GM18502 (cell line): ENCODE measurements around the gene FOXI3.

Experiments used
- ATAC-seq: cut with Tn5 transposase; IDR thresholded peaks from one replicate; pipeline ENCODE4 v1.9.1; 2021; ENCODE audit warnings: mild to moderate bottlenecking; ENCODE audit not compliant: unreplicated experiment, poor library complexity

FOXI3 gene

DNA sequence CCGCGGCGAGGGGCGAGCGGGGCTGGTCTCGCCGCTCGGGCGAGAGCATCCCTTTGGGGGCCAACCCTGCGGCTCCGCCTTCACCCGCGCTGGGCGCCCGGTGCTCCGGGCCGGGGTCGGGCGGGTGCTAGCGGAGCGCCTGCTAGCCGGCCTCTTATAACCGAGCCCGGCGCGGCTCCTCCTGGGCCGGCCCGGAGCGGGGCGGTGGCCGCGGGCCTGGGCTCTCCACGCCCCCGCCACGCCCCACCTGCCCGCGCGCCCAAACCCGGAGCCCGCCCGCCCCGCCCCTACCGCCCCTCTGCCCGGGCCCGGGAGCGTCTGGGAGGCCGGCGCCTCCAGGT lies at the start of gene FOXI3:
TSS of gene FOXI3 (minus strand) at position 129 of the 341 bp plus-strand sequence. CDS start 158 bp downstream, outside the sequence.
- ATAC-seq: peak; percentile 44

DNA sequence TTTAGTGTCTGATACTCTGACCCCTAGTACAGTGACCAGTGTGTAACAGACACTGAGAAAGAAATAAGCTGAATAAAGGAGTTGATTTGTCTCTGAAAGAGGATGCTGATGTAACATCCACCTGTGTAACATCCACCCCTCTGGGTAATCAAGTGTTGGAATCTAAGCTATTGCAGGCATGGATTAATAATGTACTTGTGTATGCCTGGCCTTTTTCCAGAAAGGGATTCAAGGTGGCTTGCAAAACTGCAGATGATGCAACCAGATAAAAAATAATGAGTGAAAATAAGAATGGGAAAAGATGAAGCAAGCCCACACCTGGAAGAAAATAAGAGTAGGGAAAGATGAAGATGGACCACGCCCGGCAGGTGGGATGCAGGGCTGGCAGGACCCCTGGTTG lies 48.2 kb upstream of the FOXI3 start:
- ATAC-seq: no peak

DNA sequence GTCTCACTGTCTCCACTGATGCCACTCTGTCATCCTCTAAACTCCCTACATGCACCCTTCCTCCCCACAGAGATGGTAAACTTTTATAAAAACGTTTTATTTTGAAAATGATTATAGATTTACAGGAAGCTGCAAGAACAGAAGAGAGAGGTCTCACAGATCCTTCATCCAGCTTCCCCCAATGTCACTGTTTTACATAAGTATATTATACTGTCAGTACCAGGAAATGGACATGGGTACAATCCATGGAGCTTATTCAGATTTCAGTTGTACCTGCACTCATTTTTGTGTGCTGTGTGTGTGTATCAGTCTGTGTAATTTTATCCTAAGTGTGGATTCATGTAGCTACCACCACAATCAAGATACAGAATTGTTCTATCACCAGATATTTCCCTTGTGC lies 46.7 kb upstream of the FOXI3 start:
- no peak for ATAC-seq

DNA sequence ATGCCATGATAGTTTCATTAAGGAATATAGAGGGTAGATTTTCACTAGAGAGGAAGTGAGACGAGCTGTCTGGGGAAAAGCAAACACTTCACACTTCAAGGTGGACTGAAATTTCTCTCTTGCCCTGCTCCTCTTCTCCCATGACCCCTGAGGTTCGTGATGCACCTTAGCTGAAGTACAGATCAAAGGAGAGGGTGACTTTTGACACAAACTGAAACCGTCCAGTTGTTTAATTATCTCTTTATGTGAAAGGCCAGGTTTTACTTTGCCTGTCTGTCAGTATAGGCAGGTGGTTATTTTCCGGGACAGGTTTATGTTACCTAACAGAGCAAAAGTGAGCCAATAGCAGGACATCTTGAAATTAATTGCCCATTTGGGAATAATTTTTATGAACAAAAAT lies 41.0 kb upstream of the FOXI3 start:
- no peak for ATAC-seq

DNA sequence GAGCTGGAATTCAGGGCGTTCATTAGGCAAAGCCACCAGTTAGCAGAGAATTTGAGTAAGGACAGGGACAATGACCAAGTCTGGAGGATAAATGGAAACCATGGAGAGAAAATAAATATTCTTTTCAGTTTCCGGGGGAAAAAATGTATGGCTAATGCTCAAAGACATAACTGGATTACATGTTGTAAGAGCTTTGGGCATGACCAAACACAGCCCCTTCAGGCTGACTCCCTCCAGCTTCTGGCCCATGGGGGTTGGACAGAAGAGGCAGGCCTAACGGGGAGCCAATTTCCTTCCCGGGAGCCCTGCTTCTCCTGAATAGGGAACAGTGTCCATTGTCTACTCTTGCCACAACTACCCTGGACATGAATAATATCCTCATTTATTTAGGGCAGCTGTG lies 39.5 kb upstream of the FOXI3 start:
- no peak for ATAC-seq

DNA sequence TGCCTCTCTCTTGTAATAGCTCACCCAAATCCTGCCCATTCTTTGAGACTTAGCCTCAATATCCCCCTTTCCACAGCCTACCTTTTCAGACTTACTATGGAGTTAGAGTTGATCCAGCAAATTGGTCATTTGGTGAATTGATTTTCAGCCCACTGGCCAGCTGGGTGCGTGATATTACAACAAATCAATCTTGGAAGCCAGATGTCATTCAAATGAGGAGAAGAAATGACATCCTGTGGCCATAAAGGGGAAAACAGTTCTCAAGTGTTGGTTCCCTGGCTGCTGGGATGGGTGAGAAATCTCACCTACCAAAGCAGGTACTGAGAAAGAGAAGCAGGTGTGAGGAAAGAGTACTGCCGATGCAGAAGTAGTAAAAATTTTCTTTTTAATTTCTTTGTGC lies 36.7 kb upstream of the FOXI3 start:
- no peak for ATAC-seq

DNA sequence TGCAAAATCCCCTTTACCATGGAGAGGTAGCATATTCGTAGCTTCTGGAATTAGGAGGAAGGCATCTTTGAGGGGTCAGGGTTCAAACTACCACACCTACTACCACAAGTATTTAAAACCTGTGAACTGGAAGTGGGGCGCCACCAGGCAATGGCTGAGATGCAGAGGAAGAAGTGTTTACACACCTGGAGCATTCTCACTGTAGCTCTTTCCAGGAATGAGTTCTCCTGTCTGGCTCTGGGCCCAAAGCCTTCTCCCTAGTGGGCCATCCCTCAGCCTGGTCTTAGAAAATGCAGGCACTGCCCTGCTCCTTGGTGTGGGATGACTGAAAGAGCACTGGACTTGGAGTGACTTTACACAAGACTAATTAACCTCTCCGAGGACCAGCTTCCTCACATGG lies 30.7 kb upstream of the FOXI3 start:
- no peak for ATAC-seq

DNA sequence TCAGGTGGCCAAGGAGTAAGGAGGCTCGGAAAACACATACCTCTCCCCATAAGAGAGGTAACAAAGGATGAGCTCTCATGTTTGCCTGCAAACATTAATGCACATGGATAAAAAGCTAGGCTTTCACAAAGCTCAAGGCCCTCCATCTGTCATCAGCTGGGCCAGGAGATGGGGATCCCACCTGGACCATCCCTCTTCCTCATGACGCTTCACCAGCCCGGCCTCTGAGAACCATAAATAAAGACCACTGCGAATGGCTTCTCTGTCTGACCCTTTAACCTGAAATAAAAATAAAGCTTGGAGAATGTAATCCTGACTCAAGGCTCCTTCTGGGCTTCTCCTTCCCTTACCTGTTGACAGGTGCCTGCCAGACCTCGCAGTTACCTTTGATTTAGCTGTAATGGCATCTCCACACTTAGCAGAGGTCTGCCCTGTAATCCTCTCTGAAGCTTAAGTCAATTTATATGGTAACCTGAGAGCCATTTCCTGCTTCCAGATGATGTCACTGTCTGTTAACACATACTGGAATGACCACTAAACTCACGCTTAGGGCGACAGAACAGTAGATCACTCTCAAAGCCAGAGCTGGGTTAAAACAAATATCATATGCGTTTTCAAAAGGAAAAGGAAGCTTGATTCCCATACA lies 29.3 kb upstream of the FOXI3 start:
- no peak for ATAC-seq

DNA sequence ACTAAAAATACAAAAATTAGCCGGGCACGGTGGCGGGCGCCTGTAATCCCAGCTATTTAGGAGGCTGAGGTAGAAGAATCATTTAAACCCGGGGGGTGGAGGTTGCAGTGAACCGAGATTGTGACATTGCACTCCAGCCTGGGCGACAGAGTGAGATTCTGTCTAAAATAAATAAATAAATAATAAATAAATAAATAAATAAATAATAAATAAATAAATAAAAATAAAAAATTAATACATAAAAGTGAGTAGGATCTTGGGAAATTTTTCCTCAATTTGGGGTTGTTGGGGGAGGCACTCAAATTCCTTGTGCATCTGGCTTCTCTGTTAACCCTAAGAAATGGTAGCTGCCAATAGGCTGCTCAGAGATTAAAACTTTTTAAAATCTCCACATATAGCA lies 20.3 kb upstream of the FOXI3 start:
- no peak for ATAC-seq

DNA sequence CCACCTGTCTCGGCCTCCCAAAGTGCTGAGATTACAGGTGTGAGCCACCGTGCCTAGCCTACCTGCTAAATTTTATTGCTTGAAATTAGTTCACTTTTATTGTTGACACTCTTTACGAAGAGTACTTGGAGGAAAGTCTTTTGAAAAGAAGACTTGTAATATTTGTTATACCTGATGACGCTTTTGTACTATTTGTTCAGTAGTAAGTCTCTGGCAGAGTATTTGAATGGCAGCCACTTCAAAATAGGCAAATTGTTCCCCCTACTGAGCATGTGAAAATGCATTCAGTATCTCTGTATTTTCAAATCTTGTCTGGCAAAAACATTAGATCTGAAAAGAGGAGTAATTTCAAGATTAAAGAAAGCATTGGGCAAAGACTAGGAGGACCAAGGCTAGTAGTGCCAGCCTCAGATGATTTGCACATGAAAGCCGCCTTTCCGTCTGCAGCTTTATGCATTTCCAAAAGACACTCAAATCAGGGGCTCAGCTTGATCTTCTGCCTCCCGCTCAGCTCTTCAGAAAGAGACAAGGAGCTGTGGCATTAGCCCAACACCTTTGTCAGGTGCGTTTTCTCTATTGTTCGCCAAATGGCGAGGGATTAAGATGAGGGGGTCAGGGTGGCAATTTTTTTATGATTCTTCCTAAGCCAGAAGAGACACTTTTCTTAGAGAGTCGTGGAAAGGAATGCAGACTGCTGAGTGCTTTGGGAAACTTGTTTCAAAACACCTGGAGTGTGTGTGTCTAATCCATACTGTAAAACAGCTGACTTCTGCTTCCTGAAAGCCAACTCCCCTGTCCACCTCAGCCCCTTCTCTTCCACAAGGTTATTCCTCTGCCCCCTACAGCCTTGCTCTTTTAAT lies 18.8 kb upstream of the FOXI3 start:
- no peak for ATAC-seq

DNA sequence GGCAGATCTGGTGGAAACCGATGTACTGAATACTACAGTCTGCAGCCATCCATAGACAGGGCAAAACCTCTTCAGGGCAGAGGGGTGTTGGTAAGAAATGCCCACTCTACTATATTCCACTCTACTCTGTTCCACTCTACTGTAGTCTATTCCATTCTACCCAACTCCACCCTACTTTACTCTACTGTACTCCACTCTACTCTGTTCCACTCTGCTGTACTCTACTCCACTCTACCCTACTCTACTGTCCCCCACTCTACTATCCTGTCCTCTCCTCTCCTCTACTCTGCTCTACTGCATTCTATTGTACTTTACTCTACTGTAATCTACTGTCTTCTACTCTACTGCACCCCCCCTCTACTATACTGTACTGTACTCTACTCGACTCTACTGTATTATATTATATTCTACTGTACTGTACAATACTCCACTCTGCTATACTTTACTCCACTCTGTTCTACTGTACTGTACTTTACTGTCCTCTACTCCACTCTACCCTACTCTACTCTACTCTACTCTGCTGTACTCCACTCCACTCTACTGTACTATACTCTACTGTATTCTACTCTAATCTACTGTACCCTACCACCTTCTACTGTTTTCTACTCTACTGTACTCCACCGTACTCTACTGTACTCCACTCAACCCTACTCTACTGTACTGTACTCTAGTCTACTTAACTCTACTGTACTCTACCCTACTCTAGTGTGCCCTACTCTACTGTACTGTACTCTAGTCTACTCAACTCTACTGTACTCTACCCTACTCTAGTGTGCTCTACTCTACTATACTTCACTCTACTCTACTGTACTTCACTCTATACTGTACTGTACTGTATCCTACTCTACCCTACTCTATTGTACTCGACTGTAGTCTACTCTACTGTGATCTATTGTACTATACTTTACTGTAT lies 17.0 kb upstream of the FOXI3 start:
- ATAC-seq: no peak

DNA sequence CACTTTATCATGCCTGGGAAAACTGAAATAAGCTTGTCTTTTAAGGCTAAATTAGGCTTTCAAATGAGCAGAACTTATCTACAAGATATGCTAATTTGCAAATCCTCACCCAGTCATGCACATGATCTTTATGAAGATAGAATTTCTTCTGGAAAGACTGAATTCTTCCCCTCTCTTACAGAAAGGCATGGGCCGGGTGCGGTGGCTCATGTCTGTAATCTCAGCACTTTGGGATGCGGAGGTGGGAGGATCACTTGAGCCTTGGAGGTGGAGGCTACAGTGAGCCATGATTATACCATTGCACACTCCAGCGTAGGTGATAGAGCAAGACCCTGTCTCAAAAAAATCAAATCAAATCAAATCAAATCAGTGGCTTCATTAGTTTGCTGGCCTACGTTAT lies 11.7 kb upstream of the FOXI3 start:
- no peak for ATAC-seq

DNA sequence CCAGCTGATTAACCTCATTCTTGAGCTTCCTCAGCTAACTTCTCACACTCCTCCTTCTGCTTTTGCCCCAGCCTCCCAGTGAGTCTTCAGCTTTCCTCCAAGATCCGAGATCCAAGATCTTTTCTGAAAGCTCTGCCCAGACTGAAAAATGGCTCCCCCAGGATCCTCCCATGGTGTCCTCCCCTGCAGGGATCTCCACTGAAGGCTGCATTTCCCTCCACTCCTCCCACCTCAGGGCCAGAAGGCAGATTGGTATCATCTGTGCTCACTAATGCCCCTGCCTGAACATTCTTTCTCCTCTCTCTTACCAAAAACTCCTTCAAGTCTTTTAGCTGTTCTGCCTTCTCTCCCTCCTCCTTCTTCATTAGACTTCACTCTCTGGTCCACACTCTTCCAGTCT lies 6.1 kb upstream of the FOXI3 start:
- ATAC-seq: no peak

DNA sequence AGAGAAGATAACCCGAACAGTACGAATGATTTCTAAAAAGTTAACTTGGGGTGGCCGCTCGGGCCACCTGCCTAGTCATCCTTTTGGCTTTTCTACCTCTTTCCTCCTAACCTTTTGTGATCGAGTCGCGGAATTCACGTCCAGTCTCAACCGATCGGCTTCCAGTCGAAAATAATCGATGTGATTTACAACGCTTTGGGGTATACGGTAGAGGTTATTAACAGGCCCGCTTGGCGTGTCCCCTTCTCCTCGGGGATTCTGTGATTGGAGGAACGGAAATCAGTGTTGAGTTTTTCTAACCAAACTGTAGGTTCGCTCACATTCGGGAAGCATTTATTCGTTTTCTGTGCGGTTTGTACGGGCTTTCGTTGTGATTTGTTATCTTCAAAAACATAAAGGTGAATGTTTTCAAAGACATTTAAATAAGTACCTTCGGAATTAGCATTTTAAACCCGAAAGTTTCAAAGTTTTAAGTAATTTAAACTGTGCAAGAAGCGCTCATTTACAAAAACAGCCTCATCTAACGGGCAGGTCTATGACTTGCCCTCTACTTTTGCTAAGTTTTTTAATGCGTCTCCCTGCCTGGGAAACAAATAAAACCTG lies 588 bp upstream of the FOXI3 start:
- ATAC-seq: no peak

DNA sequence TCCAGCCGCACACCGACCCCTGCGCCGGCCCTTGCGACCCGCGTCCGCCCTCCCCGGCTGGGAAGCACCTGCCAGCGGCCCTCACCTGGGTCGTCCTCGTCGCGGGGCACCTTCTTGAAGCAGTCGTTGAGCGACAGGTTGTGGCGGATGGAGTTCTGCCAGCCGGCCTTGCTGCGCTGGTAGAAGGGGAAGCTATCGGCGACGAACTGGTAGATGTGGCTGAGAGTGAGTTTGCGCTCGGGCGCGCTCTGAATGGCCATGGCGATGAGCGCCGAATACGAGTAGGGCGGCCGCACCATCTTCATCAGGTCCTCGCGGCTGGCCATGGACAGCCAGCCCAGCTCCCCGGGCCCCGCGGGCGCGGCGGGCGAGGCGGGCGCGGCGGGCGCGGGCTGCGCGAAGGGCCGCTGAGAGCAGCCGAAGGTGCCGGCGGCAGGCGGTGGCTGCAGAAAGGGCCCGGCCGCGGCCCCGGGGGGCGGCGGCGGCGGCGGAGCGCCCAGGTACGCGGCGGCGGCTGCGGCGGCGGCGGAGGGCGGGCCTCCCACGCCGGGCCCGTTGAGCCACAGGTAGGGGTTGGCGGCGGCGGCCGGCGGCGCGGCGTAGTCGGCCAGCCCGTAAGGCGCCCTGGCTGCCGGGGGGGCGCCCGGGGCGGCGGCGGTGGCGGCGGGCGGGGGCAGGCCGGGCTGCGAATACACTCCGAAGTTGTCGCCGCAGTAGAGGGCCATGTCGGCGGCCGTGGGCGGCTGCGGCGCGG lies 505 bp downstream of the FOXI3 start:
- ATAC-seq: peak; percentile 55

DNA sequence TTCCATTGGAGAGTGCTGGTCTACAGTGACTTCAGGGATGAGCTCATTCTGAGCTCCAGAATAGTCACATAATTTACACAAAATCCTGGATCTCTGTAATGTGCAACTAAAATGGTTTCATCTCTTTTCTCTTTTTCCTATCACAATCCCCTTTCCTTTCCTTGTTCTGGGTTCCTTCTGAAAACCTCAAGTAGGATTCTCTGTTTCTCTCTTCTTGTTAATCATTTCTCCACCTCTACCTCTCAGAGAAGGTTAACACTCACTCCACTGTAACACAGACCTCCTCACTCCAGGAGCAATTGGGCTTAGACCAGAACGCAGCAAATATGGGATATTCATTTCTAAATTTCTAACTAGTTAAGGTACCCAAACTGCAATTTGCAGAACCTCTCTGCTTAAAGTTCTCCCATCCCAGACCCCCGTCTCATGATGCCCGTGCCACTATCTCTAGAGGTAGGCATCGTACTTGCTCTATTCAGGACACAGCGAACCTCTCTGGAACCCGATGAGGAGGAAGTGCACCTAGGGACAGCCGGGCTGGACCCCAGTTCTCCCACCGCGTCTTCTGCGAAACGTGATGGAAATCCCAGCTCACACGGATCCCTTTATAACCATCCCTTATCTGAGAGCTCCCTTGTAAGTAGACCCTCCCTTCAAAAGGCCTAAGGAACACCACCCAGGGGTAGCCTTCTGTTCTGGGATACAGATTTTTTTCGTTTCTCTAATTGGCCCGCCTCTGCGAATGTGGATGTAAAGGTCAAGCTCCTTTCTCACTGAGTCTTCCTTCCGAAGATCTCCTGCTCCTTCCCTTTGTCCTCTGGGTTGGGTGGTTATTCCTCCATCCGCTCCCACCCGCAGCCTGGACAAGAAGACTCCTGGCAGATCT lies 1.3 kb downstream of the FOXI3 start:
- no peak for ATAC-seq

DNA sequence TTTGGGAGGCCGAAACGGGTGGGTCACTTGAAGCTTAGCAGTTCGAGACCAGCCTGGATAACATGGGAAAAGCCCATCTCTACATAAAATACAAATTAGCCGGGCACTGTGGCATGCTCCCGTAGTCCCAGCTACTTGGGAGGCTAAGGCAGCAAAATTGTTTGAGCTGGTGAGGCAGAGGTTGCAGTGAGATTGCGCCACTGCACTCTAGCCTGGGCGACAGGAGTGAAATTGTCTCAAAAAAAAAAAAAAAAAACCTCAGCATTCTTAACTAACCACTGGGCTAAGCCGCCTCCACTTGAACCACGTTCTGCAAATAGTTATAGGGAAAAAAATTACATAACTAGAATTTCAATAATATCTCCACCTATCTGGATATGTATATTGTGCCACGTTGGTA lies 2.3 kb downstream of the FOXI3 start:
- ATAC-seq: no peak

DNA sequence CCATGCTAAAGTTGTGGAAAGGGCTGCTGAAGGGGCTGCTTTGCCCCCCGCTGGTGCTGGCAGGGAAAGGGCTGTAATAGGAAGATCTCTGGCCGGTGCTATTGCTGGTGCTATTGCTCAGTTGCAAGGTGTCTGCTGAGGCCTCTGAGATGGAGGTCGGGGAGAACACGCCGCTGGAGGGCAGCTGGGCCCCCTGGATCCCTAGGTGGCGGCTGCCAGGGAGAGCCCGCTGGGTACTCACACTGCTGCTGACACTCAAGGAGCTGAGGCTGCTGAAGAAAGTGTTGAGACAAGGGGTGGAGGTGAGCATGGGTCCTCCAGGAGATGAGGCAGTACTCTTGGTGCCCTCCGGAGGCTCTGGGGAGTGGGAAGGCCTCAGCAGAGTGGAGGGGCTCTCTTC lies 4.2 kb downstream of the FOXI3 start:
- ATAC-seq: no peak

DNA sequence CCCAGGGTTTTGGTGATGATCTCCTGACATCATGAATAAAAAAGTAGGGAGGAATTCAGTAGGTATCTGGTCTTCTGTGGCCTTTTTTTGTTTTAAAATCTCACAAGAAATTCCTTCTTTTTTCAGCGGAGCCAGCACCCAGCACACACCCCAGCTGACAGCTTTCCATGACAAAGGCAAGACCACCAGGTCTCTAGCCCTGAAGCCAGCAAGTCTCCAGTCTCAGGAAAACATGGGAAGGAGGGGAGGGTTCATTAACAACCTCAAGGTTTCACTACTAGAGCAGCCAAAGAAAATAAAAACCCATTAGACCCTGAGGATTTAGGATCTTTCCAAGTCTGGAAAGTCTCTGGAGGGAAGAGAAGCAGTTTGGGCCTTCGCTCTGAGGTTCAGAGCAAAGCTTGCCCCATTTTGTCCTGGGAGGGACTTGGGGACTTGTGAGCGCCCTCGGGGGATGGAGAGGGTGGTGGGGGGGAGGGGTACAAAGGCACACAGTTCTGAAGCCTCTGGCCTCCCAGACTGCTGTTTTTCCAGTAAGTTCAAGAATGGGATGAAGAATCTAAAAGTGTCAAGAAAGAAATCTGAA lies 9.0 kb downstream of the FOXI3 start:
- no peak for ATAC-seq
